DND-41 (cell line): ENCODE results near the gene DNAJC27.

ENCODE experiments used
- ATAC-seq: fragments of 200-7000 bp; cut with Tn5 transposase; 3 replicates; pipeline ENCODE4 v1.9.1; 2021; ENCODE audit warnings: low read depth; ENCODE audit not compliant: insufficient read depth
- DNase-seq: peaks from one replicate; pipeline ENCODE4 v3.0.0-alpha.2; 2020
- H2AFZ ChIP-seq: 2 replicates; pipeline ENCODE4 v1.6.0; 2012; ENCODE audit warnings: low read depth, low read length
- H3K27ac ChIP-seq: 2 replicates; pipeline ENCODE4 v1.5.1; 2012; ENCODE audit warnings: low read length, inconsistent platforms
- H3K27me3 ChIP-seq: fragments of 200-600 bp; sonication (generic); 2 replicates; pipeline ENCODE4 v1.6.0; 2012; ENCODE audit warnings: low read length, mild to moderate bottlenecking, inconsistent platforms; ENCODE audit not compliant: insufficient read depth, poor library complexity
- H3K36me3 ChIP-seq: 2 replicates; pipeline ENCODE4 v1.5.1; 2012; ENCODE audit warnings: low read length, inconsistent platforms; ENCODE audit not compliant: insufficient read depth
- H3K4me1 ChIP-seq: 2 replicates; pipeline ENCODE4 v1.5.1; 2012; ENCODE audit warnings: mild to moderate bottlenecking, low read length; ENCODE audit not compliant: insufficient read depth
- H3K4me2 ChIP-seq: 2 replicates; pipeline ENCODE4 v1.6.0; 2012; ENCODE audit warnings: mild to moderate bottlenecking, moderate library complexity, low read length, inconsistent platforms; ENCODE audit not compliant: insufficient read depth
- H3K4me3 ChIP-seq, 2 experiments: fragments of 200-600 bp in 1 of 2; shearing (Covaris generic) in 1 of 2; 2 replicates each; pipeline ENCODE4 v1.5.1; 2012 to 2016; ENCODE audit warnings: inconsistent platforms in 2 of 2, low read length in 2 of 2, mild to moderate bottlenecking in 2 of 2, low read depth in 1 of 2, moderate library complexity in 1 of 2
- H3K79me2 ChIP-seq: 2 replicates; pipeline ENCODE4 v1.6.0; 2012; ENCODE audit warnings: low read length, inconsistent platforms; ENCODE audit not compliant: insufficient read depth
- H3K9ac ChIP-seq: 2 replicates; pipeline ENCODE4 v1.6.0; 2012; ENCODE audit warnings: low read depth, mild to moderate bottlenecking, inconsistent platforms, low read length, moderate library complexity
- H3K9me3 ChIP-seq: 2 replicates; pipeline ENCODE4 v1.5.1; 2012; ENCODE audit warnings: low read length, moderate library complexity, mild to moderate bottlenecking, inconsistent platforms; ENCODE audit not compliant: insufficient read depth, severe bottlenecking
- H4K20me1 ChIP-seq: 2 replicates; pipeline ENCODE4 v1.6.0; 2012; ENCODE audit warnings: low read length; ENCODE audit not compliant: insufficient read depth
- CTCF ChIP-seq: IDR thresholded peaks from 2 replicates; pipeline ENCODE4 v1.5.1; 2012; ENCODE audit warnings: borderline replicate concordance, low read length, moderate library complexity, mild to moderate bottlenecking; ENCODE audit not compliant: poor library complexity, severe bottlenecking; ENCODE audit errors: extremely low read depth
- EZH2 ChIP-seq: IDR thresholded peaks from 3 replicates; pipeline ENCODE4 v1.6.1; 2012; ENCODE audit warnings: borderline replicate concordance, low read depth, mild to moderate bottlenecking, moderate library complexity, low read length, inconsistent platforms; ENCODE audit not compliant: severe bottlenecking

Gene DNAJC27

GRCh38 chr2:24961903-24962302 lies 9.9 kb downstream of the DNAJC27 start:
- Histone ChIP-seq H3K79me2 (0 out of 2 replicates have a peak, but pooled peaks cover 3% of the 10 kb centered on the region), H2AFZ (no peak overlapping the region), H3K27ac (no peak overlapping the region), H3K9ac (no peak overlapping the region), H3K4me1 (no peaks in the 10 kb centered on the region), H3K9me3 (no peaks in the 10 kb centered on the region), H3K4me2 (no peak overlapping the region), H4K20me1 (no peaks in the 10 kb centered on the region), H3K36me3 (peaks cover 88% of the 10 kb centered on the region), H3K4me3 (no peak overlapping the region), H3K27me3 (no peaks in the 10 kb centered on the region)
- no peak for DNase-seq
- no peak for ATAC-seq
- TF ChIP-seq EZH2: no peak
- TF ChIP-seq CTCF: no peak

DNA sequence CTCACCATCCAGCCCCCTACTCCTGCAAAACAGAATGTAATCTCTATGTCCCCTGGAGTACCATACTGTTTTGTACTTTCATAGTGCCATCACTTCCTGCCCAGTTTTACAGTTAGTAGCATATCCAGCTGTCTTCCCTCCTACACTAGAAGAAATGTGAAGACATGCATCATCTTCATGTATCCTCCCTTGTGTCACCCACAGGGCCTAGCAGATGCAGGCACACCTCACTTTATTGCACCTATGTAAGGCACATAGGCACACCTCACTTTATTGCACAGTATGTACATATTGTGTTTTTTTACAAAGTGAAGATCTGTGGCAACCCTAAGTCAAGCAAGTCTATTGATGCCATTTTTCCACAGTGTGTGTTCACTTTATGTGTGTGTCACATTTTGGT lies 12.0 kb downstream of the DNAJC27 start:
- Histone ChIP-seq H3K27me3 (no peaks in the 10 kb centered on the region), H3K4me2 (no peak overlapping the region), H3K9ac (no peak overlapping the region), H3K79me2 (0 out of 2 replicates have a peak, but pooled peaks cover 3% of the 10 kb centered on the region), H3K4me1 (no peaks in the 10 kb centered on the region), H3K9me3 (peaks cover 12% of the 10 kb centered on the region), H2AFZ (no peak overlapping the region), H3K36me3 (peaks cover 95% of the 10 kb centered on the region), H3K27ac (no peak overlapping the region), H4K20me1 (no peaks in the 10 kb centered on the region), H3K4me3 (no peak overlapping the region)
- DNase-seq (no peak), ATAC-seq (no peak)
- no peak for TF ChIP-seq CTCF
- no peak for TF ChIP-seq EZH2

DNA sequence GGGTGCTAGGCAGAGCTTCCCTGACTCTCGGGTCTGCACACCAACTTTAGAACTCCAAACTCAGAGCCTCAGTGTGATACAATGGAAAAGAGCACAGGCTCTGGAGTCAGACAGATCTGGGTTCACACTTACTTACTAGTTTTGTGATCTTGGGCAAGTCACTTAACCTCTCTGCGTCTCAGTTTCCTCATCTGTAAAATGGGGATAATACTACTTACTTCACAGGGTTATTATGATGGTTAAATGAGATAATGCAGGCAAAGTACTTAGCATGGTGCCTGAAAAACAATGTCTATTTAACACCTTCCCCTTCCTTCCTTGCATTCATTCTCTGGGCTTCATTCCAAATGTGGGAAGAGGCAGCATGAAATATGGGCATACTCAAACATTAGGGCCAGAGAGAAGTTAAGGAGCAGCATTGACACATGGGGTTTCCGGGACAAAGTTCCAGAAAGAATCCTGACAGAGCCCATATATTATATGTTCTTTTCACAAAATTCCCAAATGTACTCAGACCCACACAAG lies 13.3 kb downstream of the DNAJC27 start:
- Histone ChIP-seq H3K36me3 (peaks cover 97% of the 10 kb centered on the region), H3K4me3 (no peak overlapping the region), H3K9ac (no peak overlapping the region), H2AFZ (no peak overlapping the region), H4K20me1 (no peaks in the 10 kb centered on the region), H3K79me2 (0 out of 2 replicates have a peak, but pooled peaks cover 3% of the 10 kb centered on the region), H3K27me3 (no peaks in the 10 kb centered on the region), H3K9me3 (peaks cover 12% of the 10 kb centered on the region), H3K27ac (no peak overlapping the region), H3K4me2 (no peak overlapping the region), H3K4me1 (no peaks in the 10 kb centered on the region)
- ATAC-seq: no peak
- no peak for TF ChIP-seq CTCF
- no peak for TF ChIP-seq EZH2
- DNase-seq: no peak

DNA sequence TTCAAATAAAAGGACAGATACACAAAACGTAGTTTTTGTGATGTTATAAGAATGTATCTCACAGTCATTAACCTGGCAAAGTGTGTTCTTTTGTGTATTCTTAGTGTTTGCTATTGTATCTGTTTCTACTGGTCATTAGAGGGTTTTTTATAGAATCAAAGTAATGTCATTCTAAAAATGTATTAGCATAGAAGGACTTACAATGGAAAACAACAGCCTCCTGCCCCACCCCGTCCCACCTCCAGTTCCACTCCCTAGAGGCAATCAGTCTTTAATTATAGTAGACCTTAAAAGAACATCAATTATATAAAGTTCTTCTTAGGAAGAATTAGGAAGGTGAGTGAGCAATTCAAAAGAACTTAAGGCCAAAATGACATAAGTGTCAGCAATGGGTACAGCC lies 13.8 kb downstream of the DNAJC27 start:
- Histone ChIP-seq H3K36me3 (peaks cover 94% of the 10 kb centered on the region), H3K79me2 (0 out of 2 replicates have a peak, but pooled peaks cover 3% of the 10 kb centered on the region), H4K20me1 (no peaks in the 10 kb centered on the region), H3K4me1 (no peaks in the 10 kb centered on the region), H3K27ac (no peak overlapping the region), H3K4me2 (no peak overlapping the region), H3K9me3 (peaks cover 12% of the 10 kb centered on the region), H2AFZ (no peak overlapping the region), H3K4me3 (no peak overlapping the region), H3K27me3 (no peaks in the 10 kb centered on the region), H3K9ac (no peak overlapping the region)
- ATAC-seq (no peak), DNase-seq (no peak)
- TF ChIP-seq CTCF: no peak
- TF ChIP-seq EZH2: no peak
